NCI-H82 treated with DMSO at 0.1 percent for 48 hours (cell line): ENCODE data around the gene PRDM15.

Experiments
- DNase-seq: peaks from one replicate; lab custom pipeline; 2025; ENCODE audit not compliant: unreplicated experiment; lab: John Stamatoyannopoulos, UW

Gene PRDM15

GRCh38 chr21:41767606-41768436, 111.3 kb downstream of the PRDM15 start:
- no peak for DNase-seq

- peak; percentile 51 for DNase-seq
Observed at GRCh38 chr21:41766883-41767605, 112.1 kb downstream of the PRDM15 start, which contains the start of gene RIPK4. RIPK4 (minus strand) TSS chr21:41767052; CDS start chr21:41767041, 11 bp downstream.

- DNase-seq: no peak
Observed at GRCh38 chr21:41765973-41766882, 112.9 kb downstream of the PRDM15 start.

GRCh38 chr21:41765420-41765821, 113.7 kb downstream of the PRDM15 start:
- no peak for DNase-seq

- DNase-seq: no peak
Observed at GRCh38 chr21:41764558-41765419, 114.4 kb downstream of the PRDM15 start.

GRCh38 chr21:41763996-41764395, 115.1 kb downstream of the PRDM15 start:
- DNase-seq: no peak

GRCh38 chr21:41763398-41763931, 115.7 kb downstream of the PRDM15 start:
- peak; percentile 78 for DNase-seq

GRCh38 chr21:41762753-41763152, 116.4 kb downstream of the PRDM15 start:
- DNase-seq: no peak

GRCh38 chr21:41761934-41762635, 117.1 kb downstream of the PRDM15 start:
- DNase-seq: no peak

- no peak for DNase-seq
Observed at GRCh38 chr21:41761211-41761933, 117.8 kb downstream of the PRDM15 start.

GRCh38 chr21:41760411-41760810, 118.7 kb downstream of the PRDM15 start:
- no peak for DNase-seq

GRCh38 chr21:41759926-41760325, 119.2 kb downstream of the PRDM15 start:
- no peak for DNase-seq

GRCh38 chr21:41759214-41759840, 119.8 kb downstream of the PRDM15 start:
- DNase-seq: no peak

- DNase-seq: no peak
Observed at GRCh38 chr21:41758550-41758949, 120.6 kb downstream of the PRDM15 start.

GRCh38 chr21:41755934-41756773, 123.0 kb downstream of the PRDM15 start:
- no peak for DNase-seq

- DNase-seq: no peak
Observed at GRCh38 chr21:41755258-41755933, 123.7 kb downstream of the PRDM15 start.

- no peak for DNase-seq
Observed at GRCh38 chr21:41754479-41754891, 124.7 kb downstream of the PRDM15 start.
